HepG2 (cell line): Measurements from ENCODE around the gene CDK12. TPM values are rescaled to one million over a fixed set of nuclear protein-coding genes. Genes with fewer than 3 reads are reported as not detected.
A peak's percentile ranks its signal among the peaks of the same experiment; 100 is the strongest.

ENCODE experiments used
- AFF4 ChIP-seq: sonication (generic); formaldehyde crosslinking; IDR thresholded peaks from 2 replicates; pipeline ENCODE4 v1.4.0; 2020; ENCODE audit warnings: missing genetic modification reagents
- BCL3 ChIP-seq: sonication (generic); formaldehyde crosslinking; IDR thresholded peaks from 2 replicates; pipeline ENCODE4 v1.5.1; 2020; ENCODE audit warnings: mild to moderate bottlenecking, missing genetic modification reagents, moderate library complexity
- BHLHE40 ChIP-seq: IDR thresholded peaks from 2 replicates; pipeline ENCODE4 v1.6.1; 2011; ENCODE audit warnings: low read length, improper control_type of control experiment
- FOSL1 ChIP-seq: sonication (generic); formaldehyde crosslinking; IDR thresholded peaks from 2 replicates; pipeline ENCODE4 v1.9.0; 2021; ENCODE audit warnings: missing genetic modification reagents, borderline replicate concordance
- GMEB1 ChIP-seq: sonication (generic); formaldehyde crosslinking; IDR thresholded peaks from 2 replicates; pipeline ENCODE4 v1.5.1; 2020; ENCODE audit warnings: missing genetic modification reagents, mild to moderate bottlenecking, borderline replicate concordance
- MBD4 ChIP-seq: IDR thresholded peaks from 2 replicates; pipeline ENCODE4 v1.6.1; 2012; ENCODE audit warnings: low read length, inconsistent platforms, borderline replicate concordance
- MZF1 ChIP-seq: sonication (generic); formaldehyde crosslinking; IDR thresholded peaks from 2 replicates; pipeline ENCODE4 v1.8.1; 2023; ENCODE audit warnings: mild to moderate bottlenecking, missing genetic modification reagents, borderline replicate concordance
- NCOR1 ChIP-seq: fragments of 200-600 bp; sonication (generic); IDR thresholded peaks from 2 replicates; pipeline ENCODE4 v1.7.0; 2017; ENCODE audit warnings: antibody characterized with exemption, low read length, borderline replicate concordance
- SIX4 ChIP-seq: sonication (generic); formaldehyde crosslinking; IDR thresholded peaks from 2 replicates; pipeline ENCODE4 v1.4.0; 2020; ENCODE audit warnings: missing genetic modification reagents
- THYN1 ChIP-seq: sonication (generic); formaldehyde crosslinking; IDR thresholded peaks from 2 replicates; pipeline ENCODE4 v1.8.1; 2023; ENCODE audit warnings: low read depth, mild to moderate bottlenecking, moderate library complexity, missing genetic modification reagents, borderline replicate concordance
- TSC22D2 ChIP-seq: sonication (generic); formaldehyde crosslinking; IDR thresholded peaks from 2 replicates; pipeline ENCODE4 v1.5.1; 2020; ENCODE audit warnings: missing genetic modification reagents, mild to moderate bottlenecking, borderline replicate concordance
- UBTF ChIP-seq: sonication (generic); formaldehyde crosslinking; IDR thresholded peaks from 2 replicates; pipeline ENCODE4 v1.4.0; 2020; ENCODE audit warnings: mild to moderate bottlenecking, missing genetic modification reagents
- ZBTB26 ChIP-seq: IDR thresholded peaks from 2 replicates; pipeline ENCODE4 v1.6.1; 2016; ENCODE audit warnings: missing compliant biosample characterization, missing genetic modification reagents, borderline replicate concordance
- ZC3H4 ChIP-seq: sonication (generic); formaldehyde crosslinking; IDR thresholded peaks from 2 replicates; pipeline ENCODE4 v1.4.0; 2020; ENCODE audit warnings: missing genetic modification reagents, borderline replicate concordance
- ZKSCAN1 ChIP-seq: fragments of 150-350 bp; IDR thresholded peaks from 2 replicates; pipeline ENCODE4 v1.6.1; 2014; ENCODE audit warnings: low read length
- ZNF558 ChIP-seq: sonication (generic); formaldehyde crosslinking; IDR thresholded peaks from 2 replicates; pipeline ENCODE4 v1.9.0; 2022; ENCODE audit warnings: mild to moderate bottlenecking, missing genetic modification reagents, borderline replicate concordance
- ZNF577 ChIP-seq: sonication (generic); formaldehyde crosslinking; IDR thresholded peaks from 2 replicates; pipeline ENCODE4 v1.4.0; 2020; ENCODE audit warnings: mild to moderate bottlenecking, low read depth, missing genetic modification reagents, borderline replicate concordance
- ZNF773 ChIP-seq: sonication (generic); formaldehyde crosslinking; IDR thresholded peaks from 2 replicates; pipeline ENCODE4 v1.4.0; 2020; ENCODE audit warnings: missing genetic modification reagents, borderline replicate concordance
- polyA plus RNA-seq, 8 experiments: library from polyadenylated mRNA; depleted of rRNA in 3 of 8; stranded (reverse) in 7 of 8; unstranded in 1 of 8; fragments of >200 nt; fragmentation: Illumina TruSeq in 4 of 8; extraction: Trizol in 4 of 8; gene quantifications; 2 replicates each; pipeline versions ENCODE4 v1.2.1 to v1.2.3, GENCODE V29; 2011 to 2016; ENCODE audit warnings: low read depth in 4 of 8, missing spikeins in 1 of 8, mixed read lengths in 1 of 8; ENCODE audit not compliant: insufficient read depth in 1 of 8
- total RNA-seq, 5 experiments: library from RNA; depleted of rRNA; stranded (reverse); fragments of >200 nt; fragmentation: Illumina TruSeq; extraction: Trizol; gene quantifications; 2 replicates each; pipeline ENCODE4 v1.2.3, GENCODE V29; 2016; ENCODE audit warnings: low read depth in 1 of 5

The CDK12 gene
- total and polyA plus RNA-seq, 2 of the 13 experiments (the other 11 are each of a cell fraction or from before 2014, with no cell fraction given): 24.0 to 88.6 TPM

- TF ChIP-seq MBD4 (no peak), ZNF577 (CRISPR knock-in tag) (no peak), GMEB1 (CRISPR knock-in tag) (no peak), ZNF558 (CRISPR knock-in tag) (peak; percentile 39; the same call in 1 of the 2 replicates), BHLHE40 (no peak), UBTF (CRISPR knock-in tag) (peak; percentile 83), ZNF773 (no peak), MZF1 (CRISPR knock-in tag) (0 out of 2 replicates have a peak, but pooled peaks have one; percentile 66), NCOR1 (no peak), ZBTB26 (CRISPR knock-in tag) (no peak; the same call in 1 of the 2 replicates), ZC3H4 (CRISPR knock-in tag) (no peak), ZKSCAN1 (no peak), AFF4 (no peak), FOSL1 (CRISPR knock-in tag) (no peak), BCL3 (CRISPR knock-in tag) (no peak), TSC22D2 (CRISPR knock-in tag) (no peak), THYN1 (no peak), SIX4 (CRISPR knock-in tag) (no peak)
These were observed 112.4 kb downstream of the CDK12 start (continued) for GRCh38 chr17:39573447-39574298.
